Adrenal gland (tissue), 5 donors: Measurements from ENCODE around the gene CLCF1.

Experiments used
- POLR2A ChIP-seq, 2 donors: fragments of 450-650 bp; IDR thresholded peaks; one replicate each; pipeline ENCODE4 v1.6.1; 2017; ENCODE audit warnings: antibody characterized with exemption in 2 of 2, mild to moderate bottlenecking in 2 of 2, moderate library complexity in 1 of 2
- TF ChIP-seq, protein P1 (sequence below), 6 experiments: fragments of 450-650 bp in 4 of 6; fragments of 200-600 bp in 2 of 6; sonication (generic) in 1 of 6; IDR thresholded peaks; 1 replicate in 5 of 6; 2 replicates in 1 of 6; pipeline versions ENCODE4 v1.5.1 to v1.8.0; 2016 to 2021; ENCODE audit warnings: antibody characterized with exemption in 6 of 6, mild to moderate bottlenecking in 2 of 6, moderate library complexity in 1 of 6
- donor health status: DM: no; HTN: no; CAD: no.

GRCh38 chr11:67416416-67417335 lies 43.3 kb upstream of the CLCF1 start:
- no peak for TF ChIP-seq POLR2A (IDR thresholded peaks at IDR 0.05)
- TF ChIP-seq, protein P1, sequence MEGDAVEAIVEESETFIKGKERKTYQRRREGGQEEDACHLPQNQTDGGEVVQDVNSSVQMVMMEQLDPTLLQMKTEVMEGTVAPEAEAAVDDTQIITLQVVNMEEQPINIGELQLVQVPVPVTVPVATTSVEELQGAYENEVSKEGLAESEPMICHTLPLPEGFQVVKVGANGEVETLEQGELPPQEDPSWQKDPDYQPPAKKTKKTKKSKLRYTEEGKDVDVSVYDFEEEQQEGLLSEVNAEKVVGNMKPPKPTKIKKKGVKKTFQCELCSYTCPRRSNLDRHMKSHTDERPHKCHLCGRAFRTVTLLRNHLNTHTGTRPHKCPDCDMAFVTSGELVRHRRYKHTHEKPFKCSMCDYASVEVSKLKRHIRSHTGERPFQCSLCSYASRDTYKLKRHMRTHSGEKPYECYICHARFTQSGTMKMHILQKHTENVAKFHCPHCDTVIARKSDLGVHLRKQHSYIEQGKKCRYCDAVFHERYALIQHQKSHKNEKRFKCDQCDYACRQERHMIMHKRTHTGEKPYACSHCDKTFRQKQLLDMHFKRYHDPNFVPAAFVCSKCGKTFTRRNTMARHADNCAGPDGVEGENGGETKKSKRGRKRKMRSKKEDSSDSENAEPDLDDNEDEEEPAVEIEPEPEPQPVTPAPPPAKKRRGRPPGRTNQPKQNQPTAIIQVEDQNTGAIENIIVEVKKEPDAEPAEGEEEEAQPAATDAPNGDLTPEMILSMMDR (IDR thresholded peaks at IDR 0.05): no peak
